Endothelial cell of umbilical vein (primary cell): ENCODE data around the gene WIPF3. TPM values are rescaled to one million over a fixed set of nuclear protein-coding genes. Genes with fewer than 3 reads are reported as not detected.

ENCODE experiments used
- BruUV-seq: library from RNA; stranded (reverse); fragments of 400-500 nt; replicated peaks from 2 replicates; lab custom pipeline; 2021; lab: Mats Ljungman, UMichigan
- CTCF ChIA-PET: fragments of 300-600, 350-600 bp; sonication (Branson Sonifier 250); formaldehyde crosslinking; loops from one replicate; lab custom pipeline; 2021; ENCODE audit warnings: antibody characterized with exemption, inconsistent platforms; lab: Charles Lee
- POLR2A ChIA-PET: fragments of 300-600, 350-600 bp; sonication (Branson Sonifier 250); formaldehyde crosslinking; loops from one replicate; lab custom pipeline; 2021; ENCODE audit warnings: antibody characterized with exemption, inconsistent platforms; lab: Charles Lee
- DNase-seq: peaks from one replicate; pipeline ENCODE4 v3.0.0-alpha.2; 2011; ENCODE audit warnings: low read depth, low spot score
- FAIRE-seq: peaks from 2 replicates; lab custom pipeline; 2011; peaks lifted over from hg19 to GRCh38; lab: Jason Lieb, UNC
- H2AFZ ChIP-seq: 2 replicates; pipeline ENCODE4 v1.6.0; 2012; ENCODE audit warnings: low read depth, low read length, control low read depth, inconsistent platforms
- H3K27ac ChIP-seq: 2 replicates; pipeline ENCODE4 v1.5.1; 2011; ENCODE audit warnings: low read depth, mild to moderate bottlenecking, control low read depth, low read length, moderate library complexity; ENCODE audit not compliant: insufficient read depth
- H3K27me3 ChIP-seq, 2 experiments: 2 replicates each; pipeline versions ENCODE4 v1.6.0 to v1.6.1; 2011; ENCODE audit warnings: low read length in 2 of 2, mixed read lengths in 1 of 2; ENCODE audit not compliant: control insufficient read depth in 2 of 2, insufficient read depth in 2 of 2
- H3K36me3 ChIP-seq, 2 experiments: 2 replicates in 1 of 2; 3 replicates in 1 of 2; pipeline ENCODE4 v1.5.1; 2011; ENCODE audit warnings: low read length in 2 of 2, mild to moderate bottlenecking in 1 of 2, moderate library complexity in 1 of 2; ENCODE audit not compliant: control insufficient read depth in 2 of 2, insufficient read depth in 2 of 2; ENCODE audit errors: extremely low read depth in 1 of 2
- H3K4me1 ChIP-seq: 3 replicates; pipeline ENCODE4 v1.5.1; 2011; ENCODE audit warnings: mild to moderate bottlenecking, low read length; ENCODE audit not compliant: control insufficient read depth, insufficient read depth; ENCODE audit errors: extremely low read depth
- H3K4me2 ChIP-seq: 2 replicates; pipeline ENCODE4 v1.6.1; 2011; ENCODE audit warnings: low read length, control low read depth, mixed read lengths; ENCODE audit not compliant: insufficient read depth
- H3K4me3 ChIP-seq, 3 experiments: fragments of 200-600 bp in 1 of 3; sonication (generic), shearing (Covaris generic) in 1 of 3; replicated peaks in 1 of 3; 2 replicates each; pipeline ENCODE4 v1.5.1; 2011 to 2016; ENCODE audit warnings: control low read depth in 3 of 3, low read length in 3 of 3, mild to moderate bottlenecking in 2 of 3, inconsistent platforms in 1 of 3, low read depth in 1 of 3, moderate library complexity in 1 of 3; ENCODE audit not compliant: insufficient read depth in 1 of 3
- H3K79me2 ChIP-seq: 2 replicates; pipeline ENCODE4 v1.6.0; 2012; ENCODE audit warnings: low read length, inconsistent platforms; ENCODE audit not compliant: control insufficient read depth, insufficient read depth
- H3K9ac ChIP-seq: replicated peaks from 2 replicates; pipeline ENCODE3; 2011; ENCODE audit warnings: low read length, control low read depth; ENCODE audit not compliant: insufficient read depth; ENCODE audit errors: extremely low read depth
- H3K9me1 ChIP-seq: replicated peaks from 3 replicates; pipeline ENCODE4 v1.6.0; 2011; ENCODE audit warnings: mild to moderate bottlenecking, low read length; ENCODE audit not compliant: control insufficient read depth, insufficient read depth; ENCODE audit errors: extremely low read depth
- H3K9me3 ChIP-seq: replicated peaks from 2 replicates; pipeline ENCODE4 v1.5.1; 2012; ENCODE audit warnings: low read length, inconsistent platforms; ENCODE audit not compliant: control insufficient read depth, insufficient read depth
- H4K20me1 ChIP-seq: replicated peaks from 2 replicates; pipeline ENCODE3; 2011; ENCODE audit warnings: mild to moderate bottlenecking, low read length; ENCODE audit not compliant: control insufficient read depth, insufficient read depth; ENCODE audit errors: extremely low read depth
- CTCF ChIP-seq, 2 donors: IDR thresholded peaks; 1 replicate in 1 of 2; 2 replicates in 1 of 2; pipeline ENCODE4 v1.5.1; 2011; ENCODE audit warnings: low read length in 2 of 2, mild to moderate bottlenecking in 2 of 2, moderate library complexity in 2 of 2, control low read depth in 1 of 2, inconsistent platforms in 1 of 2, low read depth in 1 of 2; ENCODE audit not compliant: insufficient read depth in 1 of 2; ENCODE audit errors: extremely low read depth in 1 of 2
- GATA2 ChIP-seq: IDR thresholded peaks from 2 replicates; pipeline ENCODE4 v1.7.0; 2011; ENCODE audit warnings: low read depth, mild to moderate bottlenecking, moderate library complexity, mixed read lengths, low read length; ENCODE audit not compliant: insufficient read length, insufficient read depth
- MAX ChIP-seq: IDR thresholded peaks from 2 replicates; pipeline ENCODE4 v1.6.1; 2011; ENCODE audit not compliant: insufficient read depth, insufficient read length
- POLR2A ChIP-seq: IDR thresholded peaks from 2 replicates; pipeline ENCODE4 v1.6.1; 2012; ENCODE audit warnings: low read depth, mild to moderate bottlenecking, control low read depth, low read length
- POLR2AphosphoS5 ChIP-seq: IDR thresholded peaks from 2 replicates; pipeline ENCODE4 v1.6.1; 2012; ENCODE audit warnings: low read depth, mild to moderate bottlenecking, control low read depth, low read length, moderate library complexity; ENCODE audit not compliant: insufficient read depth
- dilution Hi-C: fragments of 300-500 bp; cut with MboI; formaldehyde crosslinking; loops from one replicate; pipeline ENCODE4 v1.15.0; 2019; ENCODE audit warnings: low sequenced_read_pairs; ENCODE audit not compliant: extremely low pct_ligation_motif_present
- intact Hi-C: fragments of 100-400 bp; cut with micrococcal nuclease; formaldehyde crosslinking; loops from one replicate; pipeline ENCODE4 v1.10.0; 2022
- polyA plus RNA-seq, 4 experiments: library from polyadenylated mRNA; depleted of rRNA in 3 of 4; stranded (reverse) in 3 of 4; unstranded in 1 of 4; fragments of >200 nt; gene quantifications; 2 replicates each; pipeline versions ENCODE4 v1.2.1 to v1.2.3, GENCODE V29; 2011 to 2012; ENCODE audit warnings: missing spikeins in 1 of 4
- total RNA-seq: library from RNA; stranded (reverse); gene quantifications from 2 replicates; pipeline ENCODE4 v1.2.3, GENCODE V29; 2021

The WIPF3 gene
- total and polyA plus RNA-seq, 2 donors (not counting 3 experiments of a cell fraction or from before 2014, with no cell fraction given): 0.01 to 0.35 TPM

DNA sequence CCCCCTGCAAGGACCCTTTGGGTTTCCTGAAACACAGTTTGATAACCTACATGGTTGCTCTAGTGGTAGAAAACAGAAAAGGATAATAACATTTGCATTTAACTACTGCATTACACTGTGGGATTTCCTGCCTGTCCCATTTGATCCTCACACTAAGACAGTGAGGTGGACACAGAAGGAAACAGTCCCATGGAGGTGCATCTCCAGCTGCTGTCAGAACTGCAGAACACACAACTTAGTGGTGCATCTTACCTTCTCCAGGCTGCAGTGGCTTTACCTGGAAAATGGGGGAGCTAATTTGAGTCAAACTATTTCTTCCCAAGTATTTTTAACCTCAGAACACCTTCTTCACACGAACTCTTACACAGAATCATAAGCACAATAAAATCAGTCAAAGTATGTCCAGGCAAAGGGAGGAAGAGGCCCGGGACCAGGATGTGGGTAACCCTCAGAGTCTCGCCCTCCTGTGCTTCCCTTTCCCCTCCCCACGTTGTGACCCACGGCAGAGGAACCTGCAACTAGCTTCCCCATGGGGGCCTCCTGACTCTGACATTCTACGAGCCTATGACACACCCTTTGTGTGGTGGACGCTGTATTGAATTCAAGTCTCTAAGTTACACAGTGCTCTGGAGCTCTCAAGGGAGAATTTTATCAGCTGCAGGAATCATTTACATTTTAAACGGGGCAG is 149.6 kb downstream of the WIPF3 start:
- Histone ChIP-seq H3K4me2 (no peak overlapping the region), H4K20me1 (no peaks in the 10 kb centered on the region), H3K9me3 (no peaks in the 10 kb centered on the region), H3K79me2 (peaks cover 2% of the 10 kb centered on the region), H3K9me1 (no peaks in the 10 kb centered on the region), H3K27me3 (no peaks in the 10 kb centered on the region), H3K4me1 (no peaks in the 10 kb centered on the region), H3K9ac (no peak overlapping the region), H3K4me3 (no peak overlapping the region), H3K36me3 (peaks cover 9 to 11% of the 10 kb centered on the region in 2 experiments), H3K27ac (no peak overlapping the region), H2AFZ (no peak overlapping the region)
- POLR2A ChIA-PET: no interaction called here
- BruUV-seq: no TSS peak
- TF ChIP-seq GATA2 (no peak), CTCF (IDR thresholded peaks at IDR 0.05; ENCODE audit: extremely low read depth in 1 of 2, insufficient read depth in 1 of 2, low read depth in 1 of 2, low read length in 2 of 2) (no peak), POLR2AphosphoS5 (no peak), MAX (no peak), POLR2A (no peak)
- intact Hi-C loops: no loop called here
- dilution Hi-C loops: no loop called here
- DNase-seq (no peak), FAIRE-seq (no peak)
- CTCF ChIA-PET: interaction anchor here (1.0 to 4.2 kb wide), 3 partner anchors 9 to 106 kb away, joined by 3 to 18 read pairs (median 3); no protein-coding TSS in a partner anchor
